HG03060 (cell line): ENCODE data around the gene DSCAML1.

Experiments
- ATAC-seq: cut with Tn5 transposase; IDR thresholded peaks from one replicate; pipeline ENCODE4 v1.9.1; 2021; ENCODE audit warnings: low read depth, moderate number of reproducible peaks; ENCODE audit not compliant: unreplicated experiment

The DSCAML1 gene

DNA sequence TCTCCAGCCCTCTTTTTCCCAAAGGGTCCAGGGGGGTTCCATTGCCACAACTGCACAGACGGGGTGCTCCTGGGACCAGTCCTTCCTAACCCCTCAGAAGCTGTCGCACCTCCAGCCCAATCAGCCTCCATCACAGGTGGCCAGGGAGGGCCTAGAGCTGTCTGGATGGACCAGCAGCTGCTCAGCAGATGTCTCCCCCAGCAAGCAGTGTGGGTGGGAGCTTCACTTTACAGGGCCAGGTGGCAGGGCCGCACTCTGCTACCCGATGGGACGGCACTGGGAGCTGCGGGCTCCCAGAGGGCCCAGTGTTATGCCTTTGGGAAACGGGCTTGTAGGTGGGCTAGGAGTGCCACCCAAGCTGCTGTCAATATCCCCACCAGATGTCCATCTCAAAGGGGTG lies 120.5 kb downstream of the DSCAML1 start:
- ATAC-seq = no peak

DNA sequence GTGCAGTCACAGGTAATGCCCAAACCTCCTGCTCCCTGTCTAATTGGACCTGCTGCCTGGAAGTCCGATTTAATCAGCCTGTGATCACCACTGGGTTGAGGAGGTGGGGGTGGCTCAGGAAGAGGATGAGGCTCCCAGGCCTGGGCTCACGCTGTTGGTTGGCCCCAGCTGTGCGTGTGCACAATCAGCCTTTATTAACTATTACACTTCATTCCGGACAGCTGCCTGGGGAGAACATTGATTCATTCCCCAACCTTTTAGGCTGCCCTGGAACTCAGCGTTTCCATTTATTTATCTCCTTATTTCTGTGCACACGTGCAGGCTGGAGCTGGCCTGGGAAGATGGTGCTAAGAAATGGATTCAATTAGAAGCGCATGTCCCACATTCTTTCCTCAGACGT lies 123.4 kb downstream of the DSCAML1 start:
- ATAC-seq = no peak

DNA sequence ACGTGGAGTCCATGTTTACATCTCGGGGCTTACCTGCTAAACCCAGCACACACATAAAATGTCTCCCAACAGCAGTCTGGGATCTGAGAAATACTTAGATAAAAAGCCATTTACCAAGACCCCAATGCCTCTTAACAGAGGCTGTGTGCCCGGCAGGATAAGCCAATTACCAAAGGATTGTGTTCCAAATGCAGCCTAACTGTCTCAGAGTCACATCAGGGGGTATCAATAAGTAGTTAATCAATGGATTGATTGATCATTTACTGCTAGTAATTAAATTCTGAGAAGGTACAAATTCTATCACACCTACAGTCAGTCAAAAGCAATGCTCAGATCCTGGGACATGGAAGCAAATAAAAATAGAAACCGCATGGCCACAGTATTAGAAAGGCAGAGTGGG lies 125.6 kb downstream of the DSCAML1 start:
- no peak for ATAC-seq

DNA sequence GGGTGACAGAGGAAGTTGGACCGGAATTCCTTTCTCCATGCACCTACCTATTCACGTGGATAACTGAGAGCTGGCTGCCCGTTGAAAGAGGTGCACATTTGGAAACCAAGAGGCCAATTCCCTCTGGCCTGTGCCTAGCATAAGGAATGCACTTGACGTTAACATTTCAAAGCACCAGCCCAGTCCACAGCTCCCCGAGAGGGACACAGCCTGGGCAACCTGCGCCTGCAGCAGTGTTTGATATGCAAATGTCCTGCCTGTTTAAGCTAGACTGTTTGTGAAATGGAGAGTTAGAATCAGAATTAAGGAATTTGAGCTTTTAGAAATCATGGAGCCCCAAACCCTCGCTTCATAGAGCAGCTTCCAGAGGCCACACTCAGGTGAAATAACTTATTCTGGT lies 126.1 kb downstream of the DSCAML1 start:
- no peak for ATAC-seq

DNA sequence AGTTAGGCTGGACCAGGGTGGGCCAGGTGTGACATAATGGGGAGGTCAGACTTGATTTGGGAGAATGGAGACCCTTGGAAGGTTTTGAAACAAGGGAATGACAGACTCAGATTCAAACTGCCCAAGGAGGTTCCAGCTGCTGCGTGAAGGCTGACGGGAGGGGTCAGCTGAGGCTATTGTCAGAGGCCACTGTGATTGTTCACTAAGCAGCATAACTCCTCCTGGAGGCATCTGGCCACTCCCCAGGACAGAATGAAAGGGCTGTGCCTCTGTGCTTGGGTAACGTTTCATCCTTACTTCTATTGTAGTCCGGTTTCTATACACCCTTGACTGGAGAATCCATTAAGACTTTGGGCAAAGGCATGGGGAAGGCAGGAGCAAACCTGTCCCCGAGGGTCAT lies 126.6 kb downstream of the DSCAML1 start:
- ATAC-seq = no peak

DNA sequence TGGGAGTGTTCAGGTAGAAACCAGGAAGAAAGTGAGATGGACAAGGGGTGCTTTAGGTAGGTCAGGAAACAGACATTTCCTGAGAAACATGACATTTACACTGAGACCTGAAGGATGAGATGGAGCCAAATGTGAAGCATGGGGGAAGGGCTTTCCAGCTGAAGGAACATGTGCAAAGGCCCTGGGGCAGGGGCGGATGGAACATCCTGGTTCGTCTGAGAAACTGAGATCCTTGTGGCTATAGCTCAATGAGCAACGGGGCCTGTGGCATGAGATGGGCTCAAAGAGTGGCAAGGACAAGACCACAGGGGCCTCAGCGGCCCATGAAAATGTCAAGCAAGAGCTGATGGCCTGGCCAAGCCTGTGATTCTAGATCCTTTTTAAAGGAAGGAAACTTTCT lies 127.4 kb downstream of the DSCAML1 start:
- no peak for ATAC-seq

DNA sequence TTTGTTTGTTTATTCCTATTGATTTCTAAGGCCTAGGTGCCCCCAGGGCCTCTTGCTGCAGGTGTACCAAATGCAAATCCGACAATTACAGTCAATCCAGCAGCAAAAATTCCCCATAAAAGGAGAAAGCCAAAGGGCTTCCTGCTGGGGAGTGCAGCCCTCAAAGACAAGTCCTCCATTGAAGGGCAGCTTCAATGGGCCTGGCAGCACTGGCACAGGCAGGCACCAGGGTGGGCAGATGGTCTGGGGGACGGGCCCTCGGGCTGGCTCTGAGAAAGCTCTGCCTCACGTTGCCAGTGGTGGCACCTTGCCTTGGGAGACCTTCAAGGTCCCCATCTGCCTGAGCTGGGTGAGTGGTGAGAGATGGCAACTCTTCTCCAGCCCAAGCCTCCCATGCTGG lies 128.0 kb downstream of the DSCAML1 start:
- ATAC-seq = no peak

DNA sequence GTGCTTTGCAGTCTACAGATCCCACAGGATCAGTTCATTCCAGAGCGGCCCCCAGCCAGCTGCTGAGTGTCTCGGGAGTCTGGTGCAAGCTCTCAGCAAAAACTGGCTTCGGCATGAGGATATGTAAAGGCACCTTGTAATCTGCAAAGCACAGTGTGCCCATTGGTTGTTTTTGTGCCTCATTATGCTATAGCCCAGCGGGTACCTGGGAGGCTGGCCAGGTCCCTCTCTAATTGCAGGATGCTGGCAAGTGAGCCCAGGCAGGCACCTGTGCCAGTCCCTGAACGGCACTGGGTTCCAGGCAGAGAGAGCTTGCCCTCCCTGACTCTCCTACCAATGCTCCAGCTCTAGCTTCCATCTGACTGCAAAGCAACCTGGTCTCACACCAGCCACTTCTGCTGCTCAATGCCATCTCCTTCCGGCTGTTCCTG lies 128.7 kb downstream of the DSCAML1 start:
- no peak for ATAC-seq

DNA sequence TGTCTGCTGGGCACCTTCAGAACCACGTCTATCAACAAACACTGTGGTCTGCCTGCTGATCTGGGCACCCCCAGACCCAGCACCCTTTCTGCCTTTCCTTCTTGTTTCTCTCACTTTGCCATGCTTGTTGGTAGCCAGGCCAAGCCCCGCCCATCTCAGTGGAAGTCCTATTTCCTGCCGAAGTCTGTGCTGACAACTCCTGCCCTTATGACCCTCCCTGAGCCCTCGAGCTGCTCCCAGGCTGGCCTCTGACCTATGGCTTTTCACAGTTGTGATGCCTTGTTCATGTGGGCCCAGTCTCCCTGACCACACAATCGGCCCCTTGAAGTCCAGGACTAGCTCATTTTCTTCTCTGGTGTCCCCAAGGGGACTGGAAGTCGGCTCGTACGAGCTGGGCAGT lies 132.1 kb downstream of the DSCAML1 start:
- ATAC-seq = no peak

DNA sequence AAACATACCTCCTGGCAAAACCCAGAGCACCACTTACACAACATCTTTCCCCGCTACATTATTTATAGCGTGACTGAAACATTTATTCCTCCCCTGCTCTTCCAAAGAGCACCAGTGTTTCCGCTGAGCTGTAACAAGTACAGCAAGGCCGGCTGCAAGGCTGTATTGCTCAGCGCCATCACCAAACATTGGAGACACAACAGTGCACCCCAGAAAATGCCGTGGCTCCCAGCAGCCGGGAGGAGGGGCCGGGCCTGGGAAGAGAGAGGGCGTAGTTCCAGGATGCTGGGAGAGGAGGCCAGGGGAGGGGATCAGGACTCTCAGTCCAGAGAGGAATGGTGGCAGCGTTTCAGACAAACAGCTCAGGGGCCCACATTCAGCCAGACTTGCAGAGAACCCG lies 133.2 kb downstream of the DSCAML1 start:
- no peak for ATAC-seq

DNA sequence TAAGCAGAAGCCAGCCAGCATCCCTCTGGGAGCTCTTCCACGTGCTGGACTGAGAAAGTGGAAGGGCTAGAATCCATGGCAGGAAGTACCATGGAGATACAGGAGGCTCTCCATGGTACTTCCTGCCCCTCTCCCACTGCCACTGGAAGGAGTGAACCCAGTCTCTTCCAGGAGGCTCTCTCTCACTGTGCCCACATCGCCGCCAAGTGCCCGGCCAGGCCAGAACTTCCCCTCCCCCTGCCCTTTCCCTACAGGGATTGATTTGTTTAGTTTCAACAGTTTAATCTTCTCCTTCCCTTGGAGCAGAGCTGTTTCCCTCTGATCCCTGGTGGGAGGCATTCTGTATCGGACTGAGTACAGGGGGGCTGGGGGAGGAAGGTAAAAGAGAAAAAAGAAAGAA lies 133.6 kb downstream of the DSCAML1 start:
- ATAC-seq = no peak

DNA sequence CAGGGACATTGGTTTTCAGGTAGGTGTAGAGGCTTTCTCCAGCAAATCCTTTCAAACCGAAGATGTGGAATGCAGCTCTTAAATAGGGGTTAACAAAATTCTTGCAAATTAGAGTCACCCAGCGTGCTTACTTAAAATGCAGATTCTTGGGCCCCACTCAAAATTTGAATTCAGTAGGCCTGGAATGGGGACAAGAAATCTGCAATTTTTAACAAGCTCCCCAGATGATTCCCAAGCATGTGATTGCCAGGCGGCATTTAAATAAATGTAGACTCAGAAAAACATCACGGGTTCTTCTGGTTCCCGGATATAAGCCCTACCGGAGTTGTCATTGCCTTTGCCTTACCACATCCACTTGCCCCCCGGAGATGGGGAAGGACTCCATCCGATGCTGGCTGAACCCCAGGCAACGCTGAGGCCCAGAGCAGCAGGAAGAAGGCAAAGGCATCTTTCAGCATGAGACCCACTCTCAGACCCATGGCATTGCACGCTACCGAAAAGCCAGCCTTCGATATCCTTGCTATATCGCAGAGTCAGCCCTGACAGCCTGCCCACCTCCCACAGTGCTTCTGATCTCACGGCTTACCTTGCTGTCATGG lies 134.2 kb downstream of the DSCAML1 start:
- ATAC-seq = no peak

DNA sequence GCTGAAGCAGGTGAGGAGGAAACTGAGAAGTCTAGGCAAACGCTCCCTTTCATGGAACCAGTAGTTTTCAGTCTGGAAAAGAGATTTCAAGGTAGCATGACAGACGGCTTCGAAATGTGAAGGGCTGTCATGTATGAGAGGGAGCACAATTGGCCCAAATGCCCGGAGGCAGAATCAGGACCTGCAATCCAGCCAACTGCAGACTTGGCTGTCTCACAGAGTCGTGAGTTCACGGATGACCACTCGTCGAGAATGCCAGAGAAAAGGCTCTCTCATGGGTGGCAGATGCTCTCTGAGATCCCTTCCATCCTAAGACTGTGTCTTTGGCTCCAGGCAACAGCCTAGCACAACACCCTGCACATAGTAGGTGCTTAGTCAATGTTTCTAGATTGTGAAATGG lies 134.8 kb downstream of the DSCAML1 start:
- ATAC-seq = no peak

DNA sequence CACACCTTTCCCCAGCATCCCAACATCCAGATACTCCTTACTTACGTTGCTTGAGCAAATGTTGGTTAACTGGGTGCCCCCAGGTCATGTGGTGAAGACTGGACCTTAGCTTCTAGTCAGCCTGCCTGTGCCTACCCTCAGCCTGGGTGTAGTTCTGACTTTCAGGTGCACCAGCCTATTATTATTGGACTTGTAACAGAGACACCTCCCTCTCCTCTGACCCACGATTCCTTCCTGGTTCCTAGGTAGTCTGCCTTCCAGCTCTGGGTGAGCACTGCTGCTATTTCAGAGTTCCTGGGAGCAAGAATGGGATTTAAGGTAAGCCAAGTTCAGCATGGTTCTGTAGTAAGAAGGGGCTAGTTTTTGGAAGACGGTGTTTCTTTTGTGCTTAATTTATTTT lies 138.2 kb downstream of the DSCAML1 start:
- ATAC-seq = no peak

DNA sequence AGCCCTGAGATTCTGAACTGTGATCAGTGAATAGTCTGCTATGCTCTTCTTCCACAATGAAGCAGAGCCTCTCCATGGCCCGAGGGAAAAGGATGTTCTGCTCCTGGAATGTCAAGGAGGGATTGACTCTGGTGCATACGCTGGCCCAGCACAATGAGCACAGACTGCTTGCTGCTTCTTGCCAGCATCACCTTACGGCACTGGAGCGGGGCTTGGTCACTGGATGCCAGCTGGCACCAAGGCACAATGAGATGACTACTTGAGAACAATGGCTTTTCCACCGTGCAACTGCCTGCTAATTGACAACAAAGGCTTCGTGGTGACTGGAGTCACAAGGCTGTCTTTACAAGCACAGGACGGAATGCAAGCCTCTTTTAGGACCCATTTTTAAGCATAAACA lies 139.2 kb downstream of the DSCAML1 start:
- ATAC-seq = no peak

DNA sequence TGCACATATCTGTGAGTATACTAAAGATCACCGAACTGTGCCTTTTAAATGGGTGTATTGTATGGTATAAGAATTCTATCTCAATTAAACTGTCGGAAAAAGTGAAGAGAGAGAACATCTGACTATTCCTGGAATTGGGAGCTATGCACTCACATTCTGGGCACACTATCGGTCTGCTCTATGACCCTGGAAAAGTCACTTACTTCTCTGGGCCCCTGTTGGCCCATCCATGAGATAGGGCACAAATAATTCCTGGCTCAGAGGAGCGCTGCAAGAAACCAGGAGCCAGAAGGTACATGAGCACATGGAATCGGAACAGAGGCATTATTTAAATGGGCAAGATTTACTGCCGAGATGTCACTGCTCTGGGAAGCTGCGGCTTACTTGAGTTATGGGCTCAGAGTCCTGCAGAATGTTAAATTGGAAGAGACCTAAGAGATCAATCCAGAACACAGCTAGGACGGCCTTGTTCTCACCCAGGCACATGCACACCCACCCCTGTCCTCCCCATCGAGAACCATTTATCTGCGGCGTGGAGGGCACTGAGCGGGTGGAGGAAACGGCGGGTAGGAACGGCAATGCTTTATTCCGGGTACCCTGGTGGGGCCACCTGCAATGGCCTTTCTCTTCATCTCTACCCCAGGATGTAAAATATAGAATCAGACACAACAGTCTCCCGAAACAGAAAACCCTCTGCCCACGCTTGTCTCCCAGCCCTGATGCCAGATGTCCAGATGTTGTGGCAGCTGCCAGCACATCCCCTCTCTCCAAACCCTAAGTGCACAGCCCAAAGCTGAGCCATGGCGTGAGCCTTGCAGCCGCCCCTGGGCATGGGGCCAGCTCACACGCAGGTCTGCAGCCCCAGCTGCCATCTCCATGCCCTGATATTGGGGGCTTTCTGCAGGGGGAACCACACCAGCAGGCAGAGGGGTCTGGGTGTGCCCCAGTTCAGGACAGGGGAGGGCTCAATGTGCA lies 142.4 kb downstream of the DSCAML1 start:
- no peak for ATAC-seq

DNA sequence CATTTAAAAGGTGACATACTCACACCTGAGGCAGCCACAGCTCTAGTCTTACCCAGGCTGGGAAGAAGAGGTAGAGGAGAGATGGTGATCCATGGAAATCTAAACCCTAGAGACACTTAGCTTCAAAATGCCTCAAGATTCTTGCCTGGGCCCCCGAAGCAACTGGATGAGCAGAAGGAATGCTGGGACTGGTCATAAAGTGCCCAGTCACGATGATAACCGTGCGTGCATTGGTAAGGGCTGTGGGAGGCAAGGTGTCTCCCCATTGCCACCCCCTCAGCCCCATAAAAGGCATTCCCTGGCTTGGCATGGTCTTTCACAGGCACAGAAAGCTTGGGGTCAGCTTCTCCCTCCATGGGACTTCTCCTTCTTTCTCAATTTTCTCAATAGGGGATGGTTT lies 144.5 kb downstream of the DSCAML1 start:
- ATAC-seq = no peak

DNA sequence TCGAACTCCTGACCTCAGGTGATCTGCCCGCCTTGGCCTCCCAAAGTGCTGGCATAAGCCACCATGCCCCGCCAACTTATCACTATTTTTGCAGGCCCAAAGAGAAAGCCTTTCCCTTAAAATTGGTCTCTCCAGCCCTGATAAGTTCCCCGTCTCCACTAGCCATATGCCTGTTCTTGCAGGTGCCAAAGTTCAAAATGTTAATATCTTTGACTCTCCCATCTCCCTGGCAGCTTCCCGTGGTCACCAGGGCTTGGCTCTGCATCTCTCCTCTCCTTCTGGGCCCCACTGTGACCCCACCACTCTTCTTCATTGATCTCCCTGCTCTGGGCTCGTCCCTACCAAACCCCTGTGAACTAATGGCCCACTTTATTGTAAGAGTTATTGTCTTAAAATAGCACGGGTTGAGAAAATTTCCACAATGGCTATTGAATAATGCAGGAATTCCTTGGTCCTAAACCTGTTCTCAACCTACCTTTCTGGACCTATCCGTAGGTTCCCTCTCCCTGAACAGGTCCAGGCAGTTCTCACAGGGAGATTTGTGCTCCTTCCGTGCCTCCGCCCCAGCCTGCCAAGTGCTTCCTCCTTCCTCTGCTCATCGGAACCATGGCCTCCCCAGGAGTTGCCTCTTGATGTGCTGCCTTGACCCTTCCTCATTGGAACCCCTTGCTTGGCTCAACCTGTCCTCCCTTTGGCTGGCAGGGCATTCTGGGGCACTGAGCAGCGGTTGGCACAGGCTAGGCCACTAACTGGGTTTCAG lies 147.5 kb downstream of the DSCAML1 start:
- ATAC-seq = no peak

DNA sequence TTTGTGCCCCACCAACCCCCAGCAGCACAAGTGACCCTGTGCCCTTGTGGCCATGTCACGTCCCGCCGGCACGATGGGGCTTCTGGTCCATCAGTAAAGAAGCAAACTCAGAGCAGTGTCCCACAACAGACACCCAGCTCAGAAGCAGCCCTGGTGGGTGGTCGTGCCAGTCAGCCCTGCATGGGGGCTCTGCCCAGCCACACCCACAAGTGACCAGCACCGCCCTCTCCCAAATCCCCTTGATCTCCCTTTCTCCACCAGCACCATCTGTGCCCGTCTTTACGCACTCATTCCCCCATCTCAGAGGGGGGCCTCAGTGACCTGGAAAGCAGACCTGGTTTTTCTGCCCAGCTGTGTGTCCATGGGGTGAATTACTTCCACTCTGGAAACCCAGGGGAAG lies 149.1 kb downstream of the DSCAML1 start:
- no peak for ATAC-seq

DNA sequence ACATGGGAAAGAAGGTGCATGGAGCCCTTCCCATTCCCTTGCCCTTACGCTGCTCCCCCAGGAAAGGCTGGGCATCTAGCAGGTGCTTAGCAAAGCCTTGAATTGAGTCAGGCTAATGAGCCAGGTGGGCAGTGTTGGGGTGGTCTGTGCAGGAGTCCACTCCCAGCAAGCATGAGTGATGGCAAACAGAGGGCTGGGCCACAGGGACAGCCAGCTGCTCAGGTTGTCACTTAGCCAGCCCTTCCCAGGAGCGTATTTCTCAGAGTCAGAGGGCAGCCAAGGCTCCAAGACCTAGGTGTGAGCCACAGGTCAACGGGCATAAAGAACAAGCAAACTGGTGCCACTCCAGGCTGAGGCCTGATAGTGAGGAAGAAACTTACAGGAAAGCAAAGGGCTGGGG lies 149.8 kb downstream of the DSCAML1 start:
- ATAC-seq = no peak

DNA sequence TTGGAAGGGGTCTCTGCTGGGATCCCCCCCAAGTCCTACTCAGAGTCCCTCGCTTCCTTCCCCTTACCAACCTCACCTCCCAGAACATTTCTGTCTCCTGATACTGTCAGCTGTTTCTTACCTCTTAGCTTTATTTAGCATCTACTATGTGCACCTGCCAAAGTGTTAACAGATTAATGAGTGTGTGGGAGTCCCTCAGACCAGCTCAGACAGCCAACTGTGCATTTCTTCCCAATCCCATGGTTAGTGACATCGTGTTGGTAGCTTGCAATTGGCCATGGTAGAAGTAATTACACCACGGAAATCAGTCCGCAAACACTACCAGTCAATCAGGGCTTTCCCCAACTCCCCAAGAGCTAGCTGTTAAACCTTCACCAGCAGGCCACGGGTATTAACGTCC lies 150.6 kb downstream of the DSCAML1 start:
- no peak for ATAC-seq
